SK-N-SH (cell line): ENCODE data around the gene CLDN7. TPM values are rescaled to one million over a fixed set of nuclear protein-coding genes. Genes with fewer than 3 reads are reported as not detected.

Experiments
- CTCF ChIA-PET: fragments of 300-600, 350-600 bp; formaldehyde crosslinking; extraction: SDS; loops from one replicate; lab custom pipeline; 2021; lab: Yijun Ruan, JAX
- POLR2A ChIA-PET: fragments of 350-600 bp; sonication (Branson Sonifier 250); formaldehyde crosslinking; extraction: SDS; loops from one replicate; lab custom pipeline; 2020; ENCODE audit warnings: antibody characterized with exemption, inconsistent platforms; lab: Yijun Ruan, JAX
- DNase-seq: peaks from one replicate; pipeline ENCODE4 v3.0.0; 2012
- H2AFZ ChIP-seq: fragments of 200-600 bp; sonication (generic); 2 replicates; pipeline ENCODE4 v1.8.1; 2016; ENCODE audit warnings: antibody characterized with exemption, mild to moderate bottlenecking, low read depth
- H3F3A ChIP-seq: fragments of 200-600 bp; sonication (generic); replicated peaks from 2 replicates; pipeline ENCODE3; 2016; ENCODE audit warnings: antibody characterized with exemption, mild to moderate bottlenecking; ENCODE audit not compliant: insufficient read depth
- H3K27ac ChIP-seq, 2 experiments: fragments of 200-500 bp in 1 of 2; fragments of 200-600 bp in 1 of 2; sonication (Bioruptor generic) in 1 of 2; sonication (generic), shearing (Covaris generic) in 1 of 2; 2 replicates each; pipeline versions ENCODE4 v1.5.1 to v1.6.1; 2014 to 2016; ENCODE audit warnings: low read depth in 2 of 2, inconsistent platforms in 1 of 2, low read length in 1 of 2, mild to moderate bottlenecking in 1 of 2, mixed read lengths in 1 of 2
- H3K27me3 ChIP-seq: fragments of 200-600 bp; sonication (generic), shearing (Covaris generic); 2 replicates; pipeline ENCODE4 v1.6.1; 2016; ENCODE audit warnings: mixed run types; ENCODE audit not compliant: insufficient read depth
- H3K36me3 ChIP-seq, 2 experiments: fragments of 200-500 bp in 1 of 2; fragments of 200-600 bp in 1 of 2; sonication (Bioruptor generic) in 1 of 2; sonication (generic) in 1 of 2; replicated peaks in 1 of 2; 2 replicates each; pipeline versions ENCODE3 to v1.5.1; 2014 to 2016; ENCODE audit warnings: low read length in 1 of 2, mild to moderate bottlenecking in 1 of 2; ENCODE audit not compliant: insufficient read depth in 2 of 2, control insufficient read depth in 1 of 2
- H3K4me1 ChIP-seq, 2 experiments: fragments of 200-500 bp in 1 of 2; fragments of 200-600 bp in 1 of 2; sonication (Bioruptor generic) in 1 of 2; sonication (generic), shearing (Covaris generic) in 1 of 2; 2 replicates each; pipeline versions ENCODE4 v1.5.1 to v1.6.1; 2014 to 2016; ENCODE audit warnings: low read depth in 1 of 2, low read length in 1 of 2, mixed run types in 1 of 2; ENCODE audit not compliant: insufficient read depth in 2 of 2, control insufficient read depth in 1 of 2
- H3K4me2 ChIP-seq: fragments of 200-600 bp; sonication (generic), shearing (Covaris generic); 2 replicates; pipeline ENCODE4 v1.6.1; 2017; ENCODE audit warnings: mixed run types
- H3K4me3 ChIP-seq, 2 experiments: fragments of 200-500 bp in 1 of 2; fragments of 200-600 bp in 1 of 2; sonication (Bioruptor generic) in 1 of 2; sonication (generic), shearing (Covaris generic) in 1 of 2; 2 replicates each; pipeline versions ENCODE4 v1.5.1 to v1.8.1; 2014 to 2016; ENCODE audit warnings: low read depth in 2 of 2, inconsistent platforms in 1 of 2, low read length in 1 of 2, mild to moderate bottlenecking in 1 of 2, mixed read lengths in 1 of 2, moderate library complexity in 1 of 2
- H3K79me2 ChIP-seq: fragments of 200-600 bp; sonication (generic); 2 replicates; pipeline ENCODE4 v1.8.1; 2017; ENCODE audit warnings: mild to moderate bottlenecking; ENCODE audit not compliant: insufficient read depth
- H3K9ac ChIP-seq: fragments of 200-600 bp; sonication (generic); 2 replicates; pipeline ENCODE4 v1.6.1; 2017; ENCODE audit warnings: mixed run types
- H3K9me2 ChIP-seq: fragments of 200-600 bp; sonication (generic); 2 replicates; pipeline ENCODE4 v1.6.1; 2017; ENCODE audit warnings: mixed run types
- H3K9me3 ChIP-seq: fragments of 200-600 bp; sonication (generic); 2 replicates; pipeline ENCODE4 v1.6.1; 2017; ENCODE audit warnings: mixed run types, mild to moderate bottlenecking, moderate library complexity
- H4K20me1 ChIP-seq: fragments of 200-600 bp; sonication (generic); 2 replicates; pipeline ENCODE4 v1.6.1; 2017; ENCODE audit warnings: mild to moderate bottlenecking, mixed run types; ENCODE audit not compliant: insufficient read depth
- CHD2 ChIP-seq: fragments of 150-350 bp; IDR thresholded peaks from 2 replicates; pipeline ENCODE4 v1.6.1; 2018; ENCODE audit warnings: low read length; ENCODE audit not compliant: partially characterized antibody
- JUND ChIP-seq: IDR thresholded peaks from 2 replicates; pipeline ENCODE4 v1.4.0; 2012
- MEF2A ChIP-seq: IDR thresholded peaks from 2 replicates; pipeline ENCODE4 v1.4.0; 2012; ENCODE audit warnings: low read depth, borderline replicate concordance
- MXI1 ChIP-seq: IDR thresholded peaks from 2 replicates; pipeline ENCODE4 v1.6.1; 2012; ENCODE audit warnings: mild to moderate bottlenecking, low read depth, low read length, improper control_type of control experiment
- NFIC ChIP-seq: IDR thresholded peaks from 2 replicates; pipeline ENCODE4 v1.4.0; 2012; ENCODE audit warnings: borderline replicate concordance
- NRF1 ChIP-seq: IDR thresholded peaks from 2 replicates; pipeline ENCODE4 v1.6.1; 2012; ENCODE audit warnings: low read depth, mild to moderate bottlenecking, low read length
- POLR2AphosphoS5 ChIP-seq: IDR thresholded peaks from 2 replicates; pipeline ENCODE4 v1.6.1; 2012; ENCODE audit warnings: low read depth, low read length
- RAD21 ChIP-seq: IDR thresholded peaks from 2 replicates; pipeline ENCODE4 v1.6.1; 2012; ENCODE audit warnings: mild to moderate bottlenecking, low read length
- RCOR1 ChIP-seq: fragments of 150-350 bp; IDR thresholded peaks from 2 replicates; pipeline ENCODE4 v1.6.1; 2017; ENCODE audit warnings: antibody characterized with exemption, low read length
- REST ChIP-seq: IDR thresholded peaks from 2 replicates; pipeline ENCODE4 v1.6.1; 2012; ENCODE audit warnings: mild to moderate bottlenecking, low read depth, low read length, moderate library complexity
- RXRA ChIP-seq: IDR thresholded peaks from 2 replicates; pipeline ENCODE4 v1.4.0; 2012; ENCODE audit warnings: low read depth, mild to moderate bottlenecking, borderline replicate concordance
- SIN3A ChIP-seq: IDR thresholded peaks from 2 replicates; pipeline ENCODE4 v1.6.1; 2012; ENCODE audit warnings: low read depth, mild to moderate bottlenecking, low read length, moderate library complexity, borderline replicate concordance
- USF1 ChIP-seq: IDR thresholded peaks from 2 replicates; pipeline ENCODE4 v1.4.0; 2012; ENCODE audit warnings: low read depth, borderline replicate concordance
- WGBS: methylation state at CpG from one replicate; pipeline ENCODE4 v1.1.6; 2017; ENCODE audit warnings: low lambda C conversion rate; 5-methylcytosine and 5-hydroxymethylcytosine counted together
- polyA plus RNA-seq, 3 experiments: library from polyadenylated mRNA; depleted of rRNA; stranded (reverse); fragments of >200 nt; gene quantifications; 2 replicates each; pipeline ENCODE4 v1.2.3, GENCODE V29; 2012
- TF ChIP-seq, protein P1 (sequence below): IDR thresholded peaks from 2 replicates; pipeline ENCODE4 v1.4.0; 2012; ENCODE audit warnings: low read depth
- TF ChIP-seq, protein P2 (sequence below): IDR thresholded peaks from 2 replicates; pipeline ENCODE4 v1.4.0; 2012; ENCODE audit warnings: low read depth, borderline replicate concordance
- TF ChIP-seq, protein P3 (sequence below): fragments of 150-350 bp; IDR thresholded peaks from 2 replicates; pipeline ENCODE4 v1.6.1; 2016; ENCODE audit warnings: mild to moderate bottlenecking, low read depth, low read length
- TF ChIP-seq, protein P4 (sequence below): IDR thresholded peaks from 2 replicates; pipeline ENCODE4; 2012

The CLDN7 gene
- polyA plus RNA-seq, 1 of the 3 experiments (the other 2 are of a cell fraction), result 5.0 TPM

DNA sequence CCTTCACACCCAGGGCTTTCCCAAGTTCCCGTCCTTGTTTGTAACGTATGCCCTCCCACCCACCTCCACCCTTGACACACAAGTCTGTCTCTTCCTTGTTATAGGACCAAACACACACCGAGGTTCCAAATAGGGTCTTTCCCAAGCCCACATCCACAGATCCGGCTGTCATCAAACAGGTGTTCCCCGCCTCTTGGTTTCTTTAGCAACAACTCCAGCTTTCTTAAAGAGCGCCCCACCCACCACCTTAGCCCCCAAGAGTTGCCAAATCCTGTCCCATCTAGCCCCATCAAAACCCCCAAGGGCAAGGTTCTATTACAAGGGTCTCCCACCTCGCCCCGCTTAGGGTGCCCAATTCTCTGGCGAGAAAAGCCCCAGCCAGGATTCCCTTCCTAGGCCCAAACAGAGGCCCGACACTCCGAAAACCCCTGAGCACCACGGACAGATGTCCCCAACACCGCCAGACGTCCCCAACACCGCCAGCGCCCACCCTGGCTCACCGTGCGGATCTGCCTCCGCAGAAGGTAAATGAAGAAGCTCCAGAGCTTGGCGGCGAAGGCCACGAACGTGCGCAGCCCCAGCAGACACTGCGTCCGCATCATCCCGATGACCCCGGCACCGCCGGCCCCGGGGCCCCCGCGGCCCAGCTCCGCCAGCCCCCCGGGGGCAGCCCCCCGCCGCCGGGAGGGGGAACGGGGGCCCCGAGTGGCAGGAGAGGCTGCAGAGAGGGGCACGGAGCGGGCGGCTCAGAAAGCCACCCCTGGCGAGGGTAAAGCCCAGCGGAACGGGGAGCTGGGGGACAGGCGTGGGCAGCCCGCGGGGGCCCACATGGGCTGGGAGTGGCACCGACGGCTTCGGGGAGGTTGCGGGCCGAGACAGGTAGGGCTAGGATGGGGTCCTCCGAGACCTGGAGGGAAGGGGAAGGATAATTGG is 11.3 kb downstream of the CLDN7 start:
- ChIA-PET POLR2A (interaction anchor here (0.7 to 1.6 kb wide), 4 partner anchors 8 to 428 kb away, joined by 3 to 7 read pairs (median 6); partner anchors contain the start of genes GABARAP and PHF23), CTCF (interaction anchor here (0.6 to 1.6 kb wide), 8 partner anchors 8 to 310 kb away, joined by 3 to 14 read pairs (median 4); no protein-coding TSS in a partner anchor)
- Histone ChIP-seq H3K9me2 (no peaks in the 10 kb centered on the region), H3K9ac (peak overlapping the region; percentile 94), H2AFZ (0 out of 2 replicates have a peak overlapping the region, but pooled peaks have one; percentile 21), H3F3A (peaks cover 10% of the 10 kb centered on the region), H3K79me2 (peaks cover 68% of the 10 kb centered on the region), H3K36me3 (peaks cover 17 to 22% of the 10 kb centered on the region in 2 experiments), H3K4me2 (peak overlapping the region; percentile 95), H4K20me1 (no peaks in the 10 kb centered on the region), H3K4me3 (peak overlapping the region; percentile 81 to 95), H3K9me3 (no peaks in the 10 kb centered on the region), H3K27ac (peak overlapping the region; percentile 96 to 99), H3K4me1 (peaks cover 9 to 23% of the 10 kb centered on the region in 2 experiments; a peak in 3 of 4 replicates), H3K27me3 (no peaks in the 10 kb centered on the region)
- TF ChIP-seq NRF1, result no peak
- no peak for TF ChIP-seq NFIC
- TF ChIP-seq RCOR1, result no peak
- no peak for TF ChIP-seq RXRA
- 0 out of 2 replicates have a peak, but pooled peaks have one; percentile 32 for TF ChIP-seq MXI1
- TF ChIP-seq MEF2A, result no peak
- TF ChIP-seq, protein P1, sequence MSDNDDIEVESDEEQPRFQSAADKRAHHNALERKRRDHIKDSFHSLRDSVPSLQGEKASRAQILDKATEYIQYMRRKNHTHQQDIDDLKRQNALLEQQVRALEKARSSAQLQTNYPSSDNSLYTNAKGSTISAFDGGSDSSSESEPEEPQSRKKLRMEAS, result 0 out of 2 replicates have a peak, but pooled peaks have one; percentile 10
- no peak for TF ChIP-seq RAD21
- no peak for TF ChIP-seq USF1
- TF ChIP-seq JUND, result no peak
- TF ChIP-seq, protein P2, sequence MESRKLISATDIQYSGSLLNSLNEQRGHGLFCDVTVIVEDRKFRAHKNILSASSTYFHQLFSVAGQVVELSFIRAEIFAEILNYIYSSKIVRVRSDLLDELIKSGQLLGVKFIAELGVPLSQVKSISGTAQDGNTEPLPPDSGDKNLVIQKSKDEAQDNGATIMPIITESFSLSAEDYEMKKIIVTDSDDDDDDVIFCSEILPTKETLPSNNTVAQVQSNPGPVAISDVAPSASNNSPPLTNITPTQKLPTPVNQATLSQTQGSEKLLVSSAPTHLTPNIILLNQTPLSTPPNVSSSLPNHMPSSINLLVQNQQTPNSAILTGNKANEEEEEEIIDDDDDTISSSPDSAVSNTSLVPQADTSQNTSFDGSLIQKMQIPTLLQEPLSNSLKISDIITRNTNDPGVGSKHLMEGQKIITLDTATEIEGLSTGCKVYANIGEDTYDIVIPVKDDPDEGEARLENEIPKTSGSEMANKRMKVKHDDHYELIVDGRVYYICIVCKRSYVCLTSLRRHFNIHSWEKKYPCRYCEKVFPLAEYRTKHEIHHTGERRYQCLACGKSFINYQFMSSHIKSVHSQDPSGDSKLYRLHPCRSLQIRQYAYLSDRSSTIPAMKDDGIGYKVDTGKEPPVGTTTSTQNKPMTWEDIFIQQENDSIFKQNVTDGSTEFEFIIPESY, result no peak
- TF ChIP-seq CHD2, result no peak
- no peak for TF ChIP-seq REST
- no peak for TF ChIP-seq POLR2AphosphoS5
- TF ChIP-seq SIN3A, result no peak
- TF ChIP-seq, protein P3, sequence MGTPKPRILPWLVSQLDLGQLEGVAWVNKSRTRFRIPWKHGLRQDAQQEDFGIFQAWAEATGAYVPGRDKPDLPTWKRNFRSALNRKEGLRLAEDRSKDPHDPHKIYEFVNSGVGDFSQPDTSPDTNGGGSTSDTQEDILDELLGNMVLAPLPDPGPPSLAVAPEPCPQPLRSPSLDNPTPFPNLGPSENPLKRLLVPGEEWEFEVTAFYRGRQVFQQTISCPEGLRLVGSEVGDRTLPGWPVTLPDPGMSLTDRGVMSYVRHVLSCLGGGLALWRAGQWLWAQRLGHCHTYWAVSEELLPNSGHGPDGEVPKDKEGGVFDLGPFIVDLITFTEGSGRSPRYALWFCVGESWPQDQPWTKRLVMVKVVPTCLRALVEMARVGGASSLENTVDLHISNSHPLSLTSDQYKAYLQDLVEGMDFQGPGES, result no peak
- TF ChIP-seq, protein P4, sequence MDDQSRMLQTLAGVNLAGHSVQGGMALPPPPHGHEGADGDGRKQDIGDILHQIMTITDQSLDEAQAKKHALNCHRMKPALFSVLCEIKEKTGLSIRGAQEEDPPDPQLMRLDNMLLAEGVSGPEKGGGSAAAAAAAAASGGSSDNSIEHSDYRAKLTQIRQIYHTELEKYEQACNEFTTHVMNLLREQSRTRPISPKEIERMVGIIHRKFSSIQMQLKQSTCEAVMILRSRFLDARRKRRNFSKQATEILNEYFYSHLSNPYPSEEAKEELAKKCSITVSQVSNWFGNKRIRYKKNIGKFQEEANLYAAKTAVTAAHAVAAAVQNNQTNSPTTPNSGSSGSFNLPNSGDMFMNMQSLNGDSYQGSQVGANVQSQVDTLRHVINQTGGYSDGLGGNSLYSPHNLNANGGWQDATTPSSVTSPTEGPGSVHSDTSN, result no peak
- WGBS, result 2% methylated on average over 49 of the region's 55 CpGs
- DNase-seq, result no peak
